Small intestine (tissue), 7 donors: Measurements from ENCODE around the gene SSH3. TPM values are rescaled to one million over a fixed set of nuclear protein-coding genes. Genes with fewer than 3 reads are reported as not detected.
A peak's percentile ranks its signal among the peaks of the same experiment; 100 is the strongest.

Experiments
- DNase-seq, 2 donors: peaks; one replicate each; pipeline versions ENCODE4 v3.0.0 to v3.0.0-alpha.2; 2013
- FAIRE-seq: peaks from 2 replicates; lab custom pipeline; 2012; peaks lifted over from hg19 to GRCh38; lab: Jason Lieb, UNC
- H3K27ac ChIP-seq, 3 donors: one replicate each; pipeline ENCODE4 v1.5.1; 2013; ENCODE audit warnings: low read length in 2 of 3, mild to moderate bottlenecking in 2 of 3, control low read depth in 1 of 3, inconsistent platforms in 1 of 3, low read depth in 1 of 3, moderate library complexity in 1 of 3
- H3K27me3 ChIP-seq, 3 donors: one replicate each; pipeline ENCODE4 v1.6.1; 2013; ENCODE audit warnings: low read length in 3 of 3, inconsistent platforms in 1 of 3; ENCODE audit not compliant: control insufficient read depth in 3 of 3, insufficient read depth in 3 of 3
- H3K36me3 ChIP-seq, 3 donors: one replicate each; pipeline ENCODE4 v1.6.1; 2013; ENCODE audit warnings: low read length in 3 of 3, inconsistent platforms in 1 of 3, low read depth in 1 of 3, mild to moderate bottlenecking in 1 of 3, moderate library complexity in 1 of 3; ENCODE audit not compliant: control insufficient read depth in 3 of 3, insufficient read depth in 2 of 3
- H3K4me1 ChIP-seq, 3 donors: one replicate each; pipeline ENCODE4 v1.6.1; 2013; ENCODE audit warnings: low read length in 2 of 3, inconsistent platforms in 1 of 3, low read depth in 1 of 3, mild to moderate bottlenecking in 1 of 3, moderate library complexity in 1 of 3; ENCODE audit not compliant: control insufficient read depth in 3 of 3, insufficient read depth in 2 of 3
- H3K4me3 ChIP-seq, 3 donors: one replicate each; pipeline ENCODE4 v1.5.1; 2013; ENCODE audit warnings: low read length in 3 of 3, control low read depth in 1 of 3, inconsistent platforms in 1 of 3, low read depth in 1 of 3, mild to moderate bottlenecking in 1 of 3, moderate library complexity in 1 of 3
- H3K9me3 ChIP-seq, 2 donors: one replicate each; pipeline ENCODE4 v1.6.1; 2013; ENCODE audit warnings: low read depth in 1 of 2, low read length in 1 of 2; ENCODE audit not compliant: control insufficient read depth in 2 of 2, insufficient read depth in 1 of 2
- WGBS, 3 donors: extraction: QIAGEN DNeasy Blood & Tissue Kit; methylation state at CpG; one replicate each; pipeline ENCODE4 v1.1.7; 2013; 5-methylcytosine and 5-hydroxymethylcytosine counted together
- polyA plus RNA-seq, 4 donors: library from polyadenylated mRNA; stranded (reverse) in 3 of 4; unstranded in 1 of 4; fragments of 200-250 nt in 3 of 4; fragments of 120-200 nt in 1 of 4; gene quantifications; one replicate each; pipeline versions ENCODE4 v1.2.1 to v1.2.3, GENCODE V29; 2013
- donor health status: healthy with polysubstance abuse.
- donor health status: control.
- donor health status: control.
- donor health status: Bipolar disorder and iron deficiency.
- donor health status: healthy.

The SSH3 gene
- polyA plus RNA-seq, 4 donors, result 27.5 to 55.2 (median 32.7) TPM

DNA sequence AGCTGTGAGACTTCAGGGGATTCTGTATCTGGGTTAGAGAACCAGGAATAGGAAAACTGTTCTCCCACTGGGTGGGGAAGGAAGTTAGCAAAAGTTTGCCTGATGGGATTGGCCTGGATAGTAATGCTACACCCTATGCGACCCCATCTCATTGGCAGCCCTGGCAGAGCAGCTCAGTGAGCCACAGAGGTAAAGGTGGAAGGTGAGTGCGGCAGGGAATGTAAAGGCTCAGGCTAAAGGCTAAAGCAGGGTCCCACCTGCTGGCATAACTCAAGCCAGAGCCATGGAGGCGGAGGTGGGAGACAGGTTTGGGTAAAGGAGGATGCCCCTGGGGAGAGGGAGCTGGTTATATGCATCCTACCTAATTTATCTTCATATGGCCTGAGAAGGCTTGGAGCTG is 18.7 kb downstream of the SSH3 start:
- Histone ChIP-seq H3K36me3 (peaks cover 0 to 18% (median 0%) of the 10 kb centered on the region in 3 donors), H3K27ac (no peak overlapping the region), H3K4me3 (no peak overlapping the region), H3K27me3 (no peaks in the 10 kb centered on the region), H3K9me3 (no peaks in the 10 kb centered on the region), H3K4me1 (peaks cover 0 to 22% (median 2%) of the 10 kb centered on the region in 3 donors)
- 87 to 91% (median 90%) methylated on average over 3 of the region's 3 CpGs for WGBS, 3 donors
- FAIRE-seq, result no peak
- DNase-seq, result no peak

- DNase-seq (peak; percentile 33 to 56), FAIRE-seq (no peak)
These were observed 20.2 kb downstream of the SSH3 start for GRCh38 chr11:67323526-67323925.

GRCh38 chr11:67332081-67332691 is 28.9 kb downstream of the SSH3 start:
- WGBS, 3 donors, result 89 to 93% (median 89%) methylated on average over 6 of the region's 6 CpGs
- H3K27ac ChIP-seq, result no peak overlapping the region
- DNase-seq (no peak), FAIRE-seq (no peak)
- H3K27me3 ChIP-seq, result no peaks in the 10 kb centered on the region
- H3K9me3 ChIP-seq, result no peaks in the 10 kb centered on the region
- H3K4me1 ChIP-seq, result no peaks in the 10 kb centered on the region
- no peak overlapping the region for H3K4me3 ChIP-seq
- H3K36me3 ChIP-seq, result peaks cover 0 to 12% (median 0%) of the 10 kb centered on the region in 3 donors

More at GRCh38 chr11:67323526-67323925, 20.2 kb downstream of the SSH3 start:
- Histone ChIP-seq H3K9me3 (no peaks in the 10 kb centered on the region), H3K27me3 (no peaks in the 10 kb centered on the region), H3K27ac (no peak overlapping the region), H3K4me1 (peaks cover 0 to 22% (median 2%) of the 10 kb centered on the region in 3 donors), H3K4me3 (no peak overlapping the region), H3K36me3 (peaks cover 0 to 20% (median 0%) of the 10 kb centered on the region in 3 donors)
- WGBS, 3 donors, result 16 to 63% (median 40%) methylated on average over 7 of the region's 7 CpGs

DNA sequence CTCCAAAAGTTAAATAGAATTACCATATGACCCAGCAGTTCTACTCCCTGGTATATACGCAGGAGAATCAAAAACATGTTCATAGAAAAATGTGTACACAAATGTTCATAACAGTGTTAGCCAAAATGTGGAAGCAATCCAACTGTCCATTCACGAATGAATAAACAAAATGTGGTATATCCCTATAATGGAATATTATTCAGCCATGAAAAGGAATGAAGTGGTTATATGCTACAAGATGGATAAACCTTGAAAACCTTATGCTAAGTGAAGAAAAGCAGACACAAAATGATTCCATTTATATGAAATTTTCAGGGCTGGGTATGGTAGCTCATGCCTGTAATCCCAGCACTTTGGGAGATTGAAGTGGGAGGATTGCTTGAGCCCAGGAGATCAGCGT is 33.9 kb downstream of the SSH3 start:
- Histone ChIP-seq H3K27me3 (no peaks in the 10 kb centered on the region), H3K4me3 (no peak overlapping the region), H3K9me3 (no peaks in the 10 kb centered on the region), H3K27ac (no peak overlapping the region), H3K36me3 (peaks cover 0 to 14% (median 0%) of the 10 kb centered on the region in 3 donors), H3K4me1 (no peaks in the 10 kb centered on the region)
- WGBS, 3 donors, result 93 to 95% (median 93%) methylated on average over 3 of the region's 3 CpGs
- DNase-seq (no peak), FAIRE-seq (no peak)

- no peak overlapping the region for H3K4me3 ChIP-seq
- DNase-seq, result no peak
- peaks cover 0 to 7% (median 0%) of the 10 kb centered on the region in 3 donors for H3K36me3 ChIP-seq
- no peaks in the 10 kb centered on the region for H3K27me3 ChIP-seq
- no peak for FAIRE-seq
- WGBS, 3 donors, result 77 to 84% (median 81%) methylated on average over 4 of the region's 4 CpGs
- peaks cover 0 to 28% (median 6%) of the 10 kb centered on the region in 3 donors for H3K4me1 ChIP-seq
- H3K9me3 ChIP-seq, result no peaks in the 10 kb centered on the region
- H3K27ac ChIP-seq, result peak overlapping the region in 1 of 3 donors; percentile 17
These were observed 40.9 kb downstream of the SSH3 start for GRCh38 chr11:67344264-67344663.

DNA sequence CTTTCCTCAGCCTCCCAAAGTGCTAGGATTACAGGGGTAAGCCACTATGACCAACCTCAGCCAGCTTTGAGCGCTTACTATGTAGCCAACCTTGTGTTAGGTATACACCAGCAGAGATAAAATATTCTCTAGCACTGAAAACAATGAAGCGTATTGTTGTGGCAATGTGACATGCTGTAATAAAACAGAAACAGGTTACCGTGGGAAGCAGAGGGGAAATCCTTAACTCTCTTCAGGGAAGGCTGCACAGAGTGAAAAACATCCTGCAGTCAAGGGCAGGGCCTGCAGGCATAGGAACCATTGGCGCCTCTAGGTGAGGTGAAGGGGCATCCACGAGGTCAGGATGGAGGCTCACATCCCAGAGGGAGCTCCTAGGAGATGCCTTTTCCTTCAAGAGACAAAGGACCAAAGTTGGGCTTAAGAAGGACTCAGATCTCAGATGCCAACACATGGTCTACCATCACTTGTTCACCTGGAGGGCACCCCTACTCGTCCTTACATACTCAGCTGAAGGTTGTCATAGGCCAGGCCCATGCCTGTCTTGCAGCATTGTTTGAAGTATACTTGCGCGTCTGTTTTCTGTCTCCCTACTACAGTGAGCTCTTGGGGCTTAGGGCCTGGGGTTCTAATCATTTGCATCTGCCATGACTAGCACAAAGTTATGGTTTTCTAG is 42.1 kb downstream of the SSH3 start:
- Histone ChIP-seq H3K27ac (peak overlapping the region; percentile 38 to 81 (median 77)), H3K27me3 (no peaks in the 10 kb centered on the region), H3K4me1 (peaks cover 0 to 28% (median 6%) of the 10 kb centered on the region in 3 donors), H3K36me3 (peaks cover 0 to 10% (median 0%) of the 10 kb centered on the region in 3 donors), H3K4me3 (no peak overlapping the region), H3K9me3 (no peaks in the 10 kb centered on the region)
- no peak for FAIRE-seq
- WGBS, 3 donors, result 21 to 61% (median 42%) methylated on average over 8 of the region's 8 CpGs
- peak; percentile 37 to 66 for DNase-seq

- Histone ChIP-seq H3K27me3 (no peaks in the 10 kb centered on the region), H3K4me1 (peaks cover 0 to 30% (median 6%) of the 10 kb centered on the region in 3 donors), H3K27ac (peak overlapping the region; percentile 38 to 81 (median 77)), H3K9me3 (no peaks in the 10 kb centered on the region), H3K36me3 (peaks cover 0 to 14% (median 0%) of the 10 kb centered on the region in 3 donors), H3K4me3 (no peak overlapping the region)
- DNase-seq, result peak; percentile 86 to 91
- 28 to 54% (median 40%) methylated on average over 7 of the region's 7 CpGs for WGBS, 3 donors
- no peak for FAIRE-seq
These were observed 42.8 kb downstream of the SSH3 start for GRCh38 chr11:67345920-67346819.
